H9 (cell line): ENCODE results near the gene MYO7A. TPM values are rescaled to one million over a fixed set of nuclear protein-coding genes. Genes with fewer than 3 reads are reported as not detected.

Experiments used
- DNase-seq: peaks from one replicate; pipeline ENCODE4 v3.0.0-alpha.2; 2017
- H2AFZ ChIP-seq: one replicate; pipeline ENCODE4 v1.6.1; 2013; ENCODE audit warnings: mild to moderate bottlenecking, low read length, control low read depth, moderate library complexity
- H2AK5ac ChIP-seq: 2 replicates; pipeline ENCODE4 v1.6.1; 2013; ENCODE audit warnings: low read length, control low read depth, mixed read lengths; ENCODE audit not compliant: insufficient read length
- H2BK120ac ChIP-seq: one replicate; pipeline ENCODE4 v1.6.1; 2013; ENCODE audit warnings: low read depth, mild to moderate bottlenecking, low read length, control low read depth, inconsistent platforms; ENCODE audit not compliant: poor library complexity, severe bottlenecking
- H2BK12ac ChIP-seq: 2 replicates; pipeline ENCODE4 v1.6.1; 2013; ENCODE audit warnings: low read length, control low read depth, mixed read lengths, low read depth; ENCODE audit not compliant: insufficient read length
- H2BK15ac ChIP-seq: 2 replicates; pipeline ENCODE4 v1.6.1; 2013; ENCODE audit warnings: low read depth, low read length, control low read depth
- H2BK20ac ChIP-seq: one replicate; pipeline ENCODE4 v1.6.1; 2013; ENCODE audit warnings: low read depth, mild to moderate bottlenecking, low read length, control low read depth, inconsistent platforms; ENCODE audit not compliant: poor library complexity, severe bottlenecking
- H2BK5ac ChIP-seq: 2 replicates; pipeline ENCODE4 v1.6.1; 2013; ENCODE audit warnings: low read length, control low read depth, mixed read lengths; ENCODE audit not compliant: insufficient read length
- H3K14ac ChIP-seq: 2 replicates; pipeline ENCODE4 v1.6.1; 2013; ENCODE audit warnings: low read length, control low read depth; ENCODE audit not compliant: insufficient read depth
- H3K18ac ChIP-seq: 2 replicates; pipeline ENCODE4 v1.6.1; 2013; ENCODE audit warnings: low read depth, mild to moderate bottlenecking, mixed read lengths, low read length, control low read depth; ENCODE audit not compliant: insufficient read length
- H3K23ac ChIP-seq: 2 replicates; pipeline ENCODE4 v1.6.1; 2013; ENCODE audit warnings: low read length, control low read depth, mixed read lengths, low read depth; ENCODE audit not compliant: insufficient read length
- H3K23me2 ChIP-seq: 2 replicates; pipeline ENCODE4 v1.6.1; 2013; ENCODE audit warnings: low read depth, mild to moderate bottlenecking, mixed read lengths, low read length, control low read depth; ENCODE audit not compliant: insufficient read length, poor library complexity, severe bottlenecking
- H3K27ac ChIP-seq: 2 replicates; pipeline ENCODE4 v1.5.1; 2013; ENCODE audit warnings: low read length, control low read depth, mixed read lengths, low read depth; ENCODE audit not compliant: insufficient read length
- H3K27me3 ChIP-seq: 2 replicates; pipeline ENCODE4 v1.6.1; 2013; ENCODE audit warnings: low read length, control low read depth, inconsistent platforms; ENCODE audit not compliant: insufficient read depth
- H3K4ac ChIP-seq: 2 replicates; pipeline ENCODE4 v1.6.1; 2013; ENCODE audit warnings: low read depth, mild to moderate bottlenecking, control low read depth, inconsistent platforms, low read length, moderate library complexity
- H3K4me1 ChIP-seq: 2 replicates; pipeline ENCODE4 v1.6.1; 2013; ENCODE audit warnings: low read length, control low read depth, inconsistent platforms; ENCODE audit not compliant: insufficient read depth
- H3K4me2 ChIP-seq: 2 replicates; pipeline ENCODE4 v1.6.1; 2013; ENCODE audit warnings: low read length, control low read depth, mixed read lengths; ENCODE audit not compliant: insufficient read length, insufficient read depth
- H3K56ac ChIP-seq: 2 replicates; pipeline ENCODE4 v1.6.1; 2013; ENCODE audit warnings: low read depth, mild to moderate bottlenecking, mixed read lengths, low read length, control low read depth; ENCODE audit not compliant: insufficient read length
- H3K79me1 ChIP-seq: 2 replicates; pipeline ENCODE4 v1.6.1; 2013; ENCODE audit warnings: low read depth, mild to moderate bottlenecking, moderate library complexity, low read length, control low read depth, inconsistent platforms; ENCODE audit not compliant: insufficient read depth, poor library complexity, severe bottlenecking
- H3K79me2 ChIP-seq: 2 replicates; pipeline ENCODE4 v1.6.1; 2013; ENCODE audit warnings: low read length, control low read depth, inconsistent platforms; ENCODE audit not compliant: insufficient read depth
- H3K9ac ChIP-seq: 2 replicates; pipeline ENCODE4 v1.6.1; 2013; ENCODE audit warnings: low read length, control low read depth, mixed read lengths; ENCODE audit not compliant: insufficient read length; ENCODE audit errors: extremely low read depth
- H3K9me3 ChIP-seq: one replicate; pipeline ENCODE4 v1.6.1; 2013; ENCODE audit warnings: low read depth, low read length, inconsistent platforms; ENCODE audit not compliant: control insufficient read depth
- H3T11ph ChIP-seq: one replicate; pipeline ENCODE4 v1.6.1; 2013; ENCODE audit warnings: mild to moderate bottlenecking, low read length, control low read depth, inconsistent platforms
- H4K20me1 ChIP-seq: one replicate; pipeline ENCODE4 v1.6.1; 2013; ENCODE audit not compliant: control insufficient read depth, insufficient read length, insufficient read depth
- H4K5ac ChIP-seq: 2 replicates; pipeline ENCODE4 v1.6.1; 2013; ENCODE audit warnings: low read depth, mild to moderate bottlenecking, mixed read lengths, low read length, control low read depth; ENCODE audit not compliant: insufficient read length
- H4K8ac ChIP-seq: replicated peaks from 2 replicates; pipeline ENCODE4 v1.6.1; 2013; ENCODE audit warnings: low read length, control low read depth, mixed read lengths, low read depth; ENCODE audit not compliant: insufficient read length
- H4K91ac ChIP-seq: 2 replicates; pipeline ENCODE4 v1.6.1; 2013; ENCODE audit warnings: low read depth, mild to moderate bottlenecking, moderate library complexity, mixed read lengths, low read length, control low read depth; ENCODE audit not compliant: insufficient read length
- H3K27ac Mint-ChIP-seq, 3 experiments: 2 replicates in 2 of 3; 3 replicates in 1 of 3; pipeline ENCODE4 v1.8.0; 2020 to 2021; ENCODE audit warnings: mixed read lengths in 3 of 3, mild to moderate bottlenecking in 1 of 3, moderate library complexity in 1 of 3
- H3K27me3 Mint-ChIP-seq: 2 replicates; pipeline ENCODE4 v1.8.0; 2021; ENCODE audit warnings: low read depth, mild to moderate bottlenecking, moderate library complexity, mixed read lengths
- H3K36me3 Mint-ChIP-seq, 3 experiments: 2 replicates in 2 of 3; 3 replicates in 1 of 3; pipeline ENCODE4 v1.8.0; 2020 to 2021; ENCODE audit warnings: low read depth in 3 of 3, mixed read lengths in 3 of 3; ENCODE audit not compliant: insufficient read depth in 1 of 3
- H3K4me1 Mint-ChIP-seq, 2 experiments: 2 replicates each; pipeline ENCODE4 v1.8.0; 2020; ENCODE audit warnings: mixed read lengths in 2 of 2
- H3K4me3 Mint-ChIP-seq, 2 experiments: 2 replicates in 1 of 2; 3 replicates in 1 of 2; pipeline ENCODE4 v1.8.0; 2020 to 2021; ENCODE audit warnings: mild to moderate bottlenecking in 2 of 2, mixed read lengths in 2 of 2, moderate library complexity in 1 of 2
- H3K9me3 Mint-ChIP-seq, 2 experiments: 2 replicates in 1 of 2; 3 replicates in 1 of 2; pipeline ENCODE4 v1.8.0; 2020; ENCODE audit warnings: mild to moderate bottlenecking in 2 of 2, mixed read lengths in 2 of 2, moderate library complexity in 1 of 2
- CTCF ChIP-seq: fragments of 200-600 bp; sonication (generic); conservative IDR thresholded peaks from 3 replicates; pipeline ENCODE4 v1.8.0; 2021; ENCODE audit warnings: antibody characterized with exemption, mild to moderate bottlenecking
- WGBS: extraction: QIAGEN DNeasy Blood & Tissue Kit; methylation state at CpG from one replicate; pipeline ENCODE4 v1.1.7; 2013; ENCODE audit warnings: missing lambda C conversion rate, low lambda C conversion rate, mixed read lengths; ENCODE audit not compliant: insufficient read length; ENCODE audit errors: extremely low coverage; 5-methylcytosine and 5-hydroxymethylcytosine counted together
- total RNA-seq: library from RNA; stranded (reverse); gene quantifications from 2 replicates; pipeline ENCODE4 v1.2.1, GENCODE V29; 2021

The MYO7A gene
- total RNA-seq, 1 experiment from 2014 or later = 1.6 TPM

- H3K4me3 Mint-ChIP-seq = peak overlapping the region in 1 of 2 experiments; percentile 32; a peak in 2 of 5 replicates
- Histone ChIP-seq H3K4me2 (no peak overlapping the region), H3K4me1 (peaks cover 12% of the 10 kb centered on the region; the same call in 1 of the 2 replicates), H3K79me1 (no peaks in the 10 kb centered on the region), H2BK12ac (no peak overlapping the region), H4K20me1 (no peaks in the 10 kb centered on the region), H3K9me3 (no peaks in the 10 kb centered on the region), H2AFZ (no peak overlapping the region), H3K4ac (no peak overlapping the region), H2BK15ac (no peak overlapping the region), H3K56ac (no peak overlapping the region), H2BK120ac (no peak overlapping the region), H3K23me2 (no peaks in the 10 kb centered on the region), H2AK5ac (no peak overlapping the region), H3K27me3 (peaks cover 2% of the 10 kb centered on the region; the same call in 1 of the 2 replicates), H3K23ac (no peak overlapping the region), H3K18ac (no peak overlapping the region), H3K14ac (no peak overlapping the region), H3K79me2 (no peaks in the 10 kb centered on the region), H3K9ac (no peak overlapping the region), H3K27ac (no peak overlapping the region), H3T11ph (no peak overlapping the region), H4K5ac (no peak overlapping the region), H2BK20ac (no peak overlapping the region), H4K8ac (no peak overlapping the region), H2BK5ac (no peak overlapping the region), H4K91ac (no peak overlapping the region)
- peaks cover 54 to 55% of the 10 kb centered on the region in 2 experiments for H3K4me1 Mint-ChIP-seq
- no CpG with 5 or more reads among the region's 12 CpGs for WGBS
- H3K36me3 Mint-ChIP-seq = no peaks in the 10 kb centered on the region; a peak in 3 of 7 replicates
- peak overlapping the region in 1 of 3 experiments; percentile 96; a peak in 2 of 7 replicates for H3K27ac Mint-ChIP-seq
- no peak for TF ChIP-seq CTCF
- H3K27me3 Mint-ChIP-seq = no peaks in the 10 kb centered on the region; the same call in none of the 2 replicates
- H3K9me3 Mint-ChIP-seq = no peaks in the 10 kb centered on the region; a peak in 1 of 5 replicates
- DNase-seq = peak; percentile 88
Measured at GRCh38 chr11:77175869-77176539, 48.0 kb downstream of the MYO7A start.
